GM12878 (cell line): Measurements from ENCODE around the gene ETS1. TPM values are rescaled to one million over a fixed set of nuclear protein-coding genes. Genes with fewer than 3 reads are reported as not detected.
A peak's percentile ranks its signal among the peaks of the same experiment; 100 is the strongest.

ENCODE experiments used
- ATAC-seq: fragments of 200-7000 bp; cut with Tn5 transposase; 3 replicates; pipeline ENCODE4 v1.9.1; 2020; ENCODE audit warnings: mild to moderate bottlenecking, moderate library complexity
- BruUV-seq: library from RNA; stranded (reverse); fragments of 400-500 nt; replicated peaks from 2 replicates; lab custom pipeline; 2021; lab: Mats Ljungman, UMichigan
- CTCF ChIA-PET: fragments of 300-600 bp; sonication (Branson Sonifier 250); formaldehyde crosslinking; extraction: SDS; loops from one replicate; lab custom pipeline; 2021; ENCODE audit warnings: inconsistent platforms; lab: Yijun Ruan, JAX
- POLR2A ChIA-PET: fragments of 350-600 bp; formaldehyde crosslinking; extraction: SDS; loops from one replicate; lab custom pipeline; 2021; ENCODE audit warnings: inconsistent platforms; lab: Charles Lee
- RAD21 ChIA-PET: fragments of 300-600 bp; sonication (Branson Sonifier 250); formaldehyde crosslinking; loops from one replicate; lab custom pipeline; 2023; ENCODE audit warnings: antibody characterized with exemption; ENCODE audit not compliant: unreplicated experiment; lab: Charles Lee
- SMC1A ChIA-PET: fragments of 300-600 bp; sonication (Branson Sonifier 250); formaldehyde crosslinking; loops from one replicate; lab custom pipeline; 2023; ENCODE audit not compliant: unreplicated experiment, uncharacterized antibody; lab: Charles Lee
- DNase-seq: peaks from one replicate; pipeline ENCODE4 v3.0.0-alpha.2; 2011; ENCODE audit warnings: low read depth, low spot score
- FAIRE-seq: peaks from 3 replicates; lab custom pipeline; 2011; peaks lifted over from hg19 to GRCh38; lab: Jason Lieb, UNC
- H2AFZ ChIP-seq: 2 replicates; pipeline ENCODE4 v1.6.0; 2011; ENCODE audit warnings: low read depth, low read length, control low read depth; ENCODE audit not compliant: control insufficient read depth
- H3K27ac ChIP-seq: 2 replicates; pipeline ENCODE4 v1.5.1; 2011; ENCODE audit warnings: control low read depth; ENCODE audit not compliant: control insufficient read depth, insufficient read depth
- H3K27me3 ChIP-seq, 2 experiments: replicated peaks in 1 of 2; 2 replicates each; pipeline versions ENCODE4 v1.6.0 to v1.6.1; 2011; ENCODE audit warnings: low read length in 1 of 2; ENCODE audit not compliant: control insufficient read depth in 2 of 2, insufficient read depth in 2 of 2
- H3K36me3 ChIP-seq, 2 experiments: 2 replicates each; pipeline ENCODE4 v1.5.1; 2011; ENCODE audit warnings: low read length in 1 of 2; ENCODE audit not compliant: control insufficient read depth in 2 of 2, insufficient read depth in 2 of 2
- H3K4me1 ChIP-seq: 2 replicates; pipeline ENCODE4 v1.6.1; 2011; ENCODE audit warnings: mild to moderate bottlenecking, low read length, moderate library complexity, mixed read lengths; ENCODE audit not compliant: control insufficient read depth, insufficient read depth
- H3K4me2 ChIP-seq: 2 replicates; pipeline ENCODE4 v1.6.0; 2011; ENCODE audit warnings: control low read depth; ENCODE audit not compliant: control insufficient read depth, insufficient read depth
- H3K4me3 ChIP-seq: fragments of 200-600 bp; sonication (generic); 2 replicates; pipeline ENCODE4 v1.5.1; 2016
- H3K79me2 ChIP-seq: 2 replicates; pipeline ENCODE4 v1.6.0; 2011; ENCODE audit warnings: low read length; ENCODE audit not compliant: control insufficient read depth, insufficient read depth
- H3K9ac ChIP-seq: 2 replicates; pipeline ENCODE4 v1.8.0; 2011; ENCODE audit warnings: low read length, control low read depth, mixed read lengths; ENCODE audit not compliant: control insufficient read depth, insufficient read depth
- H3K9me3 ChIP-seq: replicated peaks from 3 replicates; pipeline ENCODE4 v1.5.1; 2011; ENCODE audit warnings: mild to moderate bottlenecking, low read length; ENCODE audit not compliant: control insufficient read depth, insufficient read depth
- H4K20me1 ChIP-seq: 2 replicates; pipeline ENCODE4 v1.6.0; 2011; ENCODE audit not compliant: control insufficient read depth, insufficient read depth
- GABPA ChIP-seq: IDR thresholded peaks from 2 replicates; pipeline ENCODE4 v1.6.1; 2014; ENCODE audit warnings: antibody characterized with exemption, low read depth, mild to moderate bottlenecking, inconsistent platforms
- JUNB ChIP-seq: IDR thresholded peaks from 2 replicates; pipeline ENCODE4 v1.6.1; 2016; ENCODE audit warnings: antibody characterized with exemption, mild to moderate bottlenecking
- POLR2AphosphoS5 ChIP-seq: IDR thresholded peaks from 2 replicates; pipeline ENCODE4 v1.6.1; 2011; ENCODE audit warnings: mild to moderate bottlenecking, low read length, inconsistent platforms
- RAD51 ChIP-seq: fragments of 450-650 bp; IDR thresholded peaks from 2 replicates; pipeline ENCODE4 v1.6.1; 2016; ENCODE audit warnings: moderate library complexity, mild to moderate bottlenecking, inconsistent platforms
- STAT3 ChIP-seq: IDR thresholded peaks from 2 replicates; pipeline ENCODE4 v1.6.1; 2011; ENCODE audit warnings: low read depth, low read length, improper control_type of control experiment
- WGBS: methylation state at CpG from one replicate; pipeline ENCODE4 v1.1.6; 2016; ENCODE audit warnings: low lambda C conversion rate; ENCODE audit not compliant: insufficient replicate concordance, insufficient coverage; ENCODE audit errors: missing lambda C conversion rate; 5-methylcytosine and 5-hydroxymethylcytosine counted together
- in situ Hi-C: fragments of 300-500 bp; cut with MboI; formaldehyde crosslinking; loops from 9 replicates; pipeline ENCODE4 v1.14.3; 2018; ENCODE audit warnings: mixed read lengths
- intact Hi-C: fragments of 100-400 bp; cut with micrococcal nuclease; formaldehyde crosslinking; loops from one replicate; pipeline ENCODE4 v1.14.2; 2022; ENCODE audit not compliant: unreplicated experiment
- polyA plus RNA-seq, 11 experiments: library from polyadenylated mRNA; depleted of rRNA in 4 of 11; unstranded in 6 of 11; stranded (reverse) in 5 of 11; fragments of >200 nt; fragmentation: Nextera tagmentation in 4 of 11; fragmentation: Illumina TruSeq in 1 of 11; extraction: Ambion mirVana in 4 of 11; extraction: Trizol in 1 of 11; gene quantifications; 1 replicate in 1 of 11; 2 replicates in 10 of 11; pipeline versions ENCODE4 v1.2.1 to v1.2.3, GENCODE V29; 2011 to 2016; ENCODE audit warnings: inconsistent platforms in 2 of 11, missing spikeins in 2 of 11, low read depth in 1 of 11
- total RNA-seq, 4 experiments: library from RNA; depleted of rRNA in 3 of 4; stranded (reverse); fragments of >200 nt in 3 of 4; fragmentation: Illumina TruSeq in 1 of 4; extraction: Trizol in 1 of 4; gene quantifications; 2 replicates each; pipeline versions ENCODE4 v1.2.1 to v1.2.3, GENCODE V29; 2013 to 2021
- TF ChIP-seq, protein P1 (sequence below): IDR thresholded peaks from 2 replicates; pipeline ENCODE4 v1.6.1; 2011; ENCODE audit warnings: mild to moderate bottlenecking, low read depth, low read length, moderate library complexity; ENCODE audit not compliant: insufficient replicate concordance

ETS1 gene
- total and polyA plus RNA-seq, 10 of the 15 experiments (the other 5 are each of a cell fraction or from before 2014, with no cell fraction given), result 12.5 to 112 (median 55.5) TPM

DNA sequence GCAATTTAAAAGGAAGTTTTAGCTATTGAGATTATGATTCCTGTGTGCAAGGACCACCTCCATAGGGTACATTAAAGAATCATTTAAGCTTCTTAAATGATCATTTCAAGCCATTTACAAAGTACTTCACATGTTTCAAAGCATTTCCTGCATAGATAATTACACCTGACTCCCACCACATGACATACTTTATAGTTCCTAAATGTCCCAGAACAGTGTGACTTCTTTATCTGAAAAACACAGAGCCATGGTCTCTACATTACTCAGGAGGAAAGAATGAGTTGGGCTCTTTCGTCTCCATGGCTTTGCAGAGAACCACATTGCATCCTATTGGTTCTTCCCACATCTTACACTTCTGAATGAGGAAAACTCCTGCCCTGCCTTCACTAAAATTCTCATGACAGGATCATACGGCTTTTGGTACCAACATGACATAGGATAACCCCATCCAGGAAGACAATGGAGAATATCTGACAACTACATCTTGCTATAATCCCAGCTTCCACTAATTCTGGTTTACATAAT is 88.6 kb downstream of the ETS1 start:
- Histone ChIP-seq H3K79me2 (peaks cover 100% of the 10 kb centered on the region), H2AFZ (no peak overlapping the region), H3K9me3 (no peaks in the 10 kb centered on the region), H3K4me2 (peak overlapping the region; percentile 51), H4K20me1 (no peaks in the 10 kb centered on the region), H3K36me3 (peaks cover 0 to 2% of the 10 kb centered on the region in 2 experiments; a peak in 1 of 4 replicates), H3K27ac (peak overlapping the region; percentile 25; the same call in 1 of the 2 replicates), H3K9ac (no peak overlapping the region), H3K27me3 (no peaks in the 10 kb centered on the region), H3K4me3 (no peak overlapping the region), H3K4me1 (peaks cover 69% of the 10 kb centered on the region)
- ChIA-PET SMC1A (interaction anchor here (0.9 to 3.9 kb wide), 9 partner anchors 10 to 131 kb away, joined by 3 to 42 read pairs (median 6); no protein-coding TSS in a partner anchor), RAD21 (interaction anchor here (0.8 to 3.2 kb wide), 6 partner anchors 13 to 27 kb away, joined by 3 to 32 read pairs (median 3); no protein-coding TSS in a partner anchor), POLR2A (interaction anchor here (2.3 to 4.0 kb wide), 2 partner anchors 15 to 21 kb away, joined by 12 to 16 read pairs; no protein-coding TSS in a partner anchor), CTCF (interaction anchor here (1.3 to 3.2 kb wide), 3 partner anchors 10 to 26 kb away, joined by 3 to 18 read pairs (median 3); no protein-coding TSS in a partner anchor)
- FAIRE-seq (no peak), DNase-seq (no peak), ATAC-seq (no peak)
- WGBS, result 24% methylated on average over 2 of the region's 2 CpGs
- no TSS peak for BruUV-seq
- TF ChIP-seq JUNB (no peak), GABPA (no peak), STAT3 (no peak), POLR2AphosphoS5 (no peak), RAD51 (no peak)
- TF ChIP-seq, protein P1, sequence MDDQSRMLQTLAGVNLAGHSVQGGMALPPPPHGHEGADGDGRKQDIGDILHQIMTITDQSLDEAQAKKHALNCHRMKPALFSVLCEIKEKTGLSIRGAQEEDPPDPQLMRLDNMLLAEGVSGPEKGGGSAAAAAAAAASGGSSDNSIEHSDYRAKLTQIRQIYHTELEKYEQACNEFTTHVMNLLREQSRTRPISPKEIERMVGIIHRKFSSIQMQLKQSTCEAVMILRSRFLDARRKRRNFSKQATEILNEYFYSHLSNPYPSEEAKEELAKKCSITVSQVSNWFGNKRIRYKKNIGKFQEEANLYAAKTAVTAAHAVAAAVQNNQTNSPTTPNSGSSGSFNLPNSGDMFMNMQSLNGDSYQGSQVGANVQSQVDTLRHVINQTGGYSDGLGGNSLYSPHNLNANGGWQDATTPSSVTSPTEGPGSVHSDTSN, result no peak
- in situ Hi-C loops (no loop called here), intact Hi-C loops (no loop called here)
